ENCODE data around the gene KLHL21. TPM values are rescaled to one million over a fixed set of nuclear protein-coding genes. Genes with fewer than 3 reads are reported as not detected.

KLHL21 gene
- total RNA-seq, 1 experiment from 2014 or later = 35.9 TPM

DNA sequence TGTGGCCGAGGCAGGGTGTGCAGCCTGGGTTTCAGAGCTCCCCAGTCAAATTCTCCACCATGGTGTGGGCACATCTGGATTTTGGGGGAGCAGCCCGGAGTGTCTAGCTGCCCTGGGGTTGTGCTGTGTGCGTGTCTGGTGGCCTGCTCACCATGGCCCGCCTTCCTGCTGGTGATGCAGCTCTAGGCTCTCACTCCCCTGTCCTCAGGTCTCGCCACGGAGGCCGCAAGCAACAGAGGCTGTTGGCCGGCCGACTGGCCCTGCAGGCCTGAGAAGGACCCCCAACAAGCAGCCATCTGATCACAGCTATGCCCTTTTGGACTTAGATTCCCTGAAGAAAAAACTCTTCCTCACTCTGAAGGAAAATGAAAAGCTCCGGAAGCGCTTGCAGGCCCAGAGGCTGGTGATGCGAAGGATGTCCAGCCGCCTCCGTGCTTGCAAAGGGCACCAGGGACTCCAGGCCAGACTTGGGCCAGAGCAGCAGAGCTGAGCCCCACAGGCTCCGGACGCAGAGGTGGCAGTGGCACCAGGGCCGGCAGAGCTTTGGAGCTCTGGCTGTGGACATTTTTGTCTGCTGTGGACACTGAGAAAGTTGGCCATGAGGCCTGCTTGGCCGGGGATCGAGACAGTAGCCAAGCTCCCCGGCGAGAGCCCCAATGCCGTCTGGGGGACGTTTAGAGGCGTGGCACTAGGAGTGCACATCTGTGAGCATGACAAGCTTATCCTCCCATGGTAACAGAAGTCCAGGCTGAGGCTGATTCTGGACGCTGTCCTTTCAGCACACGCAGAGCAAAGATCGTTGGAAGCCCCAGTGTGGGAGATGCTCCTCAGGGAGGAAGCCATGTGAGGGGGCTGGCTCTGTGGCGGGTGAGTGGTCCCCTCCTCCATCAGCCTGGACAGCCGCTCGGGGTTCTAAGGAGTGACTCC is 30.2 kb upstream of the KLHL21 start:
- ATAC-seq (no peak), DNase-seq (ENCODE audit: low read depth, low spot score) (no peak)
- in situ Hi-C loops (cut with HindIII; ENCODE audit: low pct_unique_long_range_greater_than_20kb, low sequenced_read_pairs) = no loop called here
- Histone ChIP-seq H3K4me3 (ENCODE audit: low read depth in 2 of 2, low read length in 2 of 2) (no peak overlapping the region), H3K4me1 (ENCODE audit: control insufficient read depth, insufficient read depth, low read length) (no peaks in the 10 kb centered on the region), H3K27me3 (ENCODE audit: control insufficient read depth, insufficient read depth, low read length) (no peaks in the 10 kb centered on the region), H3K27ac (ENCODE audit: low read length) (no peak overlapping the region), H3K36me3 (ENCODE audit: control insufficient read depth, insufficient read depth, low read length) (peaks cover 5% of the 10 kb centered on the region), H3K9me3 (ENCODE audit: control insufficient read depth, insufficient read depth, low read depth, low read length) (no peaks in the 10 kb centered on the region)
- ChIA-PET CTCF (interaction anchor here (1.1 kb wide), 2 partner anchors 9 to 14 kb away, joined by 3 read pairs; no protein-coding TSS in a partner anchor), POLR2A (interaction anchor here (0.6 kb wide), 1 partner anchor 96 kb away, joined by 4 read pairs; no protein-coding TSS in a partner anchor)
- intact Hi-C loops (cut with micrococcal nuclease; ENCODE audit: unreplicated experiment) = no loop called here
- BruUV-seq (replicated peaks) = TSS peak; percentile 52
- TF ChIP-seq, protein P1, sequence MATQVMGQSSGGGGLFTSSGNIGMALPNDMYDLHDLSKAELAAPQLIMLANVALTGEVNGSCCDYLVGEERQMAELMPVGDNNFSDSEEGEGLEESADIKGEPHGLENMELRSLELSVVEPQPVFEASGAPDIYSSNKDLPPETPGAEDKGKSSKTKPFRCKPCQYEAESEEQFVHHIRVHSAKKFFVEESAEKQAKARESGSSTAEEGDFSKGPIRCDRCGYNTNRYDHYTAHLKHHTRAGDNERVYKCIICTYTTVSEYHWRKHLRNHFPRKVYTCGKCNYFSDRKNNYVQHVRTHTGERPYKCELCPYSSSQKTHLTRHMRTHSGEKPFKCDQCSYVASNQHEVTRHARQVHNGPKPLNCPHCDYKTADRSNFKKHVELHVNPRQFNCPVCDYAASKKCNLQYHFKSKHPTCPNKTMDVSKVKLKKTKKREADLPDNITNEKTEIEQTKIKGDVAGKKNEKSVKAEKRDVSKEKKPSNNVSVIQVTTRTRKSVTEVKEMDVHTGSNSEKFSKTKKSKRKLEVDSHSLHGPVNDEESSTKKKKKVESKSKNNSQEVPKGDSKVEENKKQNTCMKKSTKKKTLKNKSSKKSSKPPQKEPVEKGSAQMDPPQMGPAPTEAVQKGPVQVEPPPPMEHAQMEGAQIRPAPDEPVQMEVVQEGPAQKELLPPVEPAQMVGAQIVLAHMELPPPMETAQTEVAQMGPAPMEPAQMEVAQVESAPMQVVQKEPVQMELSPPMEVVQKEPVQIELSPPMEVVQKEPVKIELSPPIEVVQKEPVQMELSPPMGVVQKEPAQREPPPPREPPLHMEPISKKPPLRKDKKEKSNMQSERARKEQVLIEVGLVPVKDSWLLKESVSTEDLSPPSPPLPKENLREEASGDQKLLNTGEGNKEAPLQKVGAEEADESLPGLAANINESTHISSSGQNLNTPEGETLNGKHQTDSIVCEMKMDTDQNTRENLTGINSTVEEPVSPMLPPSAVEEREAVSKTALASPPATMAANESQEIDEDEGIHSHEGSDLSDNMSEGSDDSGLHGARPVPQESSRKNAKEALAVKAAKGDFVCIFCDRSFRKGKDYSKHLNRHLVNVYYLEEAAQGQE (IDR thresholded peaks at IDR 0.05; ENCODE audit: insufficient read depth in 1 of 2, low read depth in 2 of 2, low read length in 1 of 2) = no peak
- TF ChIP-seq, protein P2, sequence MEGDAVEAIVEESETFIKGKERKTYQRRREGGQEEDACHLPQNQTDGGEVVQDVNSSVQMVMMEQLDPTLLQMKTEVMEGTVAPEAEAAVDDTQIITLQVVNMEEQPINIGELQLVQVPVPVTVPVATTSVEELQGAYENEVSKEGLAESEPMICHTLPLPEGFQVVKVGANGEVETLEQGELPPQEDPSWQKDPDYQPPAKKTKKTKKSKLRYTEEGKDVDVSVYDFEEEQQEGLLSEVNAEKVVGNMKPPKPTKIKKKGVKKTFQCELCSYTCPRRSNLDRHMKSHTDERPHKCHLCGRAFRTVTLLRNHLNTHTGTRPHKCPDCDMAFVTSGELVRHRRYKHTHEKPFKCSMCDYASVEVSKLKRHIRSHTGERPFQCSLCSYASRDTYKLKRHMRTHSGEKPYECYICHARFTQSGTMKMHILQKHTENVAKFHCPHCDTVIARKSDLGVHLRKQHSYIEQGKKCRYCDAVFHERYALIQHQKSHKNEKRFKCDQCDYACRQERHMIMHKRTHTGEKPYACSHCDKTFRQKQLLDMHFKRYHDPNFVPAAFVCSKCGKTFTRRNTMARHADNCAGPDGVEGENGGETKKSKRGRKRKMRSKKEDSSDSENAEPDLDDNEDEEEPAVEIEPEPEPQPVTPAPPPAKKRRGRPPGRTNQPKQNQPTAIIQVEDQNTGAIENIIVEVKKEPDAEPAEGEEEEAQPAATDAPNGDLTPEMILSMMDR (IDR thresholded peaks at IDR 0.05) = no peak
- TF ChIP-seq SIN3A (IDR thresholded peaks at IDR 0.05; ENCODE audit: borderline replicate concordance, insufficient read depth, low read depth, low read length) = no peak

DNA sequence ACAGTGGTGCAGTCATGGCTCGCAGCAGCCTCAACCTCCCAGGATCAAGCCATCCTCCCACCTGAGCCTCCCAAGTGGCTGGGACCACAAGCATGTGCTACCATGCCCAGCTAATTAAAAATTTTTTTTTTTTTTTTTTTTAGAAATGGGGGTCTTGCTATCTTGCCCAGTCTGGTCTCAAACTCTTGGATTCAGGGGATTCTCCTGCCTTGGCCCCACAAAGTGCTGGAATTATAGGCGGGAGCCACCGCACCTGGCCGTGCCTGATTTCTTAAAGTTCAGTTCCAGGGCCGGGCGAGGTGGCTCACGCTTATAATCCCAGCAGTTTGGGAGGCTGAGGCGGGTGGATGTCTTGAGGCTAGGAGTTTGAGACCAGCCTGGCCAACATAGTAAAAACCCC is 28.4 kb upstream of the KLHL21 start:
- no peak overlapping the region for H3K27ac ChIP-seq (ENCODE audit: low read length)
- no peaks in the 10 kb centered on the region for H3K9me3 ChIP-seq (ENCODE audit: control insufficient read depth, insufficient read depth, low read depth, low read length)
- no peak for TF ChIP-seq POLR2AphosphoS5 (IDR thresholded peaks at IDR 0.05; ENCODE audit: low read depth, low read length)
- TF ChIP-seq, protein P2 (IDR thresholded peaks at IDR 0.05) = no peak
- no peaks in the 10 kb centered on the region for H3K4me1 ChIP-seq (ENCODE audit: control insufficient read depth, insufficient read depth, low read length)
- H3K27me3 ChIP-seq (ENCODE audit: control insufficient read depth, insufficient read depth, low read length) = no peaks in the 10 kb centered on the region
- no peak for DNase-seq (ENCODE audit: low read depth, low spot score)
- no peak overlapping the region for H3K4me3 ChIP-seq (ENCODE audit: low read depth in 2 of 2, low read length in 2 of 2)
- CTCF ChIA-PET = no interaction called here
- H3K36me3 ChIP-seq (ENCODE audit: control insufficient read depth, insufficient read depth, low read length) = peaks cover 2% of the 10 kb centered on the region; the same call in 1 of the 2 replicates
- no TSS peak for BruUV-seq (replicated peaks)
- intact Hi-C loops (cut with micrococcal nuclease; ENCODE audit: unreplicated experiment) (no loop called here), in situ Hi-C loops (cut with HindIII; ENCODE audit: low pct_unique_long_range_greater_than_20kb, low sequenced_read_pairs) (no loop called here)
- ATAC-seq = no peak
- POLR2A ChIA-PET = no interaction called here

Data from Panc1 (cell line).